K562 (cell line): Measurements from ENCODE around the gene VMP1. TPM values are rescaled to one million over a fixed set of nuclear protein-coding genes. Genes with fewer than 3 reads are reported as not detected.

Experiments
- ATAC-seq: fragments of 200-7000 bp; cut with Tn5 transposase; 3 replicates; pipeline ENCODE4 v1.9.1; 2020; ENCODE audit warnings: moderate library complexity
- BruUV-seq: library from RNA; stranded (reverse); fragments of 400-500 nt; replicated peaks from 2 replicates; lab custom pipeline; 2021; lab: Mats Ljungman, UMichigan
- CTCF ChIA-PET: fragments of 300-600 bp; formaldehyde crosslinking; extraction: SDS; loops from one replicate; lab custom pipeline; 2021; ENCODE audit warnings: low intra/inter-chr PET ratio; lab: Yijun Ruan, JAX
- POLR2A ChIA-PET: fragments of 300-600, 350-650 bp; sonication (Branson Sonifier 250); formaldehyde crosslinking; extraction: SDS; loops from one replicate; lab custom pipeline; 2021; ENCODE audit warnings: antibody characterized with exemption, inconsistent platforms; lab: Yijun Ruan, JAX
- DNase-seq, 4 experiments: peaks; one replicate each; pipeline versions ENCODE4 v3.0.0 to v3.0.0-alpha.2; 2011 to 2018; ENCODE audit warnings: low spot score in 3 of 4, mixed read lengths in 3 of 4; ENCODE audit errors: extremely low read depth in 1 of 4
- FAIRE-seq: peaks from 2 replicates; lab custom pipeline; 2011; peaks lifted over from hg19 to GRCh38; lab: Jason Lieb, UNC
- H2AFZ ChIP-seq: 2 replicates; pipeline ENCODE4 v1.6.0; 2011; ENCODE audit warnings: low read depth, low read length, control low read depth, inconsistent platforms
- H3K27ac ChIP-seq: fragments of 200-600 bp; 3 replicates; pipeline ENCODE4 v1.8.0; 2011; ENCODE audit warnings: low read depth, mild to moderate bottlenecking, control low read depth, inconsistent platforms, low read length, moderate library complexity, mixed read lengths; ENCODE audit errors: extremely low read depth
- H3K27me3 ChIP-seq, 2 experiments: fragments of 300-600 bp in 1 of 2; 2 replicates in 1 of 2; 3 replicates in 1 of 2; pipeline versions ENCODE4 v1.6.0 to v1.8.0; 2011; ENCODE audit warnings: inconsistent platforms in 2 of 2, low read length in 2 of 2, mild to moderate bottlenecking in 1 of 2, mixed read lengths in 1 of 2, moderate library complexity in 1 of 2; ENCODE audit not compliant: control insufficient read depth in 2 of 2, insufficient read depth in 2 of 2
- H3K36me3 ChIP-seq: fragments of 300-600 bp; 3 replicates; pipeline ENCODE4 v1.8.0; 2011; ENCODE audit warnings: mild to moderate bottlenecking, low read length, inconsistent platforms; ENCODE audit not compliant: control insufficient read depth, insufficient read depth
- H3K4me1 ChIP-seq, 2 experiments: fragments of 200-600 bp in 1 of 2; replicated peaks in 1 of 2; 2 replicates in 1 of 2; 3 replicates in 1 of 2; pipeline versions ENCODE4 v1.5.1 to v1.8.0; 2011; ENCODE audit warnings: inconsistent platforms in 2 of 2, low read length in 2 of 2, mild to moderate bottlenecking in 1 of 2, mixed read lengths in 1 of 2, moderate library complexity in 1 of 2; ENCODE audit not compliant: control insufficient read depth in 2 of 2, insufficient read depth in 2 of 2
- H3K4me2 ChIP-seq: 2 replicates; pipeline ENCODE4 v1.6.1; 2011; ENCODE audit warnings: low read length, control low read depth, inconsistent platforms, mixed read lengths; ENCODE audit not compliant: insufficient read depth
- H3K4me3 ChIP-seq: fragments of 200-600 bp; sonication (generic), shearing (Covaris generic); 2 replicates; pipeline ENCODE4 v1.5.1; 2016; ENCODE audit warnings: control low read depth, inconsistent platforms
- H3K79me2 ChIP-seq: fragments of 200-600 bp; 3 replicates; pipeline ENCODE4 v1.8.0; 2011; ENCODE audit warnings: low read length, inconsistent platforms; ENCODE audit not compliant: control insufficient read depth, insufficient read depth
- H3K9ac ChIP-seq, 2 experiments: 2 replicates each; pipeline versions ENCODE4 v1.6.0 to v1.6.1; 2011; ENCODE audit warnings: low read depth in 2 of 2, low read length in 2 of 2, control low read depth in 1 of 2, inconsistent platforms in 1 of 2, mild to moderate bottlenecking in 1 of 2, mixed read lengths in 1 of 2; ENCODE audit not compliant: insufficient read depth in 1 of 2
- H3K9me1 ChIP-seq: one replicate; pipeline ENCODE4 v1.6.0; 2011; ENCODE audit warnings: inconsistent platforms, mild to moderate bottlenecking, low read length, moderate library complexity; ENCODE audit not compliant: control insufficient read depth, insufficient read depth
- H3K9me3 ChIP-seq: replicated peaks from 2 replicates; pipeline ENCODE4 v1.5.1; 2011; ENCODE audit warnings: low read depth, low read length, inconsistent platforms; ENCODE audit not compliant: control insufficient read depth, insufficient read depth
- H4K20me1 ChIP-seq: replicated peaks from 2 replicates; pipeline ENCODE4 v1.6.1; 2011; ENCODE audit warnings: low read length, inconsistent platforms, mixed read lengths; ENCODE audit not compliant: control insufficient read depth, insufficient read depth
- C11orf30 ChIP-seq: fragments of 450-650 bp; IDR thresholded peaks from 2 replicates; pipeline ENCODE4 v1.6.1; 2016; ENCODE audit warnings: low read depth, mild to moderate bottlenecking
- COPS2 ChIP-seq: fragments of 450-650 bp; conservative IDR thresholded peaks from 2 replicates; pipeline ENCODE4 v1.6.1; 2016; ENCODE audit warnings: mild to moderate bottlenecking, moderate library complexity
- GATA2 ChIP-seq: sonication (generic); formaldehyde crosslinking; IDR thresholded peaks from 2 replicates; pipeline ENCODE4 v1.4.0; 2020; ENCODE audit warnings: mild to moderate bottlenecking, missing genetic modification reagents
- HDGF ChIP-seq: fragments of 450-650 bp; IDR thresholded peaks from 2 replicates; pipeline ENCODE4 v1.6.1; 2016
- HMBOX1 ChIP-seq: sonication (generic); IDR thresholded peaks from 2 replicates; pipeline ENCODE4 v1.6.1; 2016
- NCOA2 ChIP-seq, 2 experiments: fragments of 450-650 bp; IDR thresholded peaks; 2 replicates each; pipeline ENCODE4 v1.6.1; 2018; ENCODE audit warnings: mild to moderate bottlenecking in 2 of 2, moderate library complexity in 1 of 2; ENCODE audit not compliant: partially characterized antibody in 2 of 2
- RBM34 ChIP-seq: fragments of 200-400 bp; formaldehyde crosslinking; IDR thresholded peaks from 2 replicates; pipeline ENCODE4 v1.6.1; 2018; ENCODE audit warnings: low read length, borderline replicate concordance; ENCODE audit not compliant: insufficient read depth
- SRF ChIP-seq, 2 experiments: fragments of 250-450, 450-650 bp in 1 of 2; sonication (Bioruptor Pico) in 1 of 2; sonication (generic) in 1 of 2; formaldehyde crosslinking; IDR thresholded peaks; 2 replicates each; pipeline versions ENCODE4 v1.5.0 to v1.5.1; 2020 to 2022; ENCODE audit warnings: mild to moderate bottlenecking in 1 of 2, missing genetic modification reagents in 1 of 2
- SRSF1 ChIP-seq: fragments of 200-400 bp; formaldehyde crosslinking; IDR thresholded peaks from 2 replicates; pipeline ENCODE4 v1.6.1; 2017; ENCODE audit warnings: mild to moderate bottlenecking, low read depth, low read length, moderate library complexity
- WHSC1 ChIP-seq: IDR thresholded peaks from one replicate; pipeline ENCODE4 v1.6.1; 2012; ENCODE audit warnings: low read length, control low read depth, inconsistent platforms
- WGBS: fragments of 100-300 bp; shearing (Covaris generic); methylation state at CpG from one replicate; pipeline ENCODE4 v1.1.6; 2016; ENCODE audit warnings: low coverage, mixed read lengths; ENCODE audit not compliant: insufficient coverage; ENCODE audit errors: missing lambda C conversion rate; 5-methylcytosine and 5-hydroxymethylcytosine counted together
- in situ Hi-C: fragments of 300-500 bp; cut with MboI; formaldehyde crosslinking; loops from 4 replicates; pipeline ENCODE4 v1.15.0; 2018; ENCODE audit warnings: inconsistent platforms, mixed read lengths
- intact Hi-C: fragments of 100-400 bp; cut with micrococcal nuclease; formaldehyde crosslinking; loops from 2 replicates; pipeline ENCODE4 v1.14.2; 2022
- polyA plus RNA-seq, 8 experiments: library from polyadenylated mRNA; depleted of rRNA in 4 of 8; stranded (reverse) in 5 of 8; unstranded in 3 of 8; fragments of >200 nt; fragmentation: Nextera tagmentation in 2 of 8; fragmentation: Illumina TruSeq in 1 of 8; extraction: Ambion mirVana in 2 of 8; extraction: Trizol in 1 of 8; gene quantifications; 2 replicates each; pipeline versions ENCODE4 v1.2.1 to v1.2.3, GENCODE V29; 2011 to 2014; ENCODE audit warnings: inconsistent platforms in 1 of 8, missing spikeins in 1 of 8
- total RNA-seq, 7 experiments: library from RNA; depleted of rRNA in 6 of 7; stranded (reverse); fragments of >200 nt in 6 of 7; fragmentation: Illumina TruSeq in 2 of 7; extraction: Trizol in 2 of 7; gene quantifications; 2 replicates each; pipeline versions ENCODE4 v1.2.1 to v1.2.3, GENCODE V29; 2011 to 2021; ENCODE audit warnings: low replicate concordance in 1 of 7
- TF ChIP-seq, protein P1 (sequence below): fragments of 250-450 bp; sonication (Bioruptor Pico); IDR thresholded peaks from 2 replicates; pipeline ENCODE4 v1.4.0; 2020; ENCODE audit warnings: mild to moderate bottlenecking, moderate library complexity

The VMP1 gene
- total and polyA plus RNA-seq, 9 of the 15 experiments (the other 6 are each of a cell fraction or from before 2014, with no cell fraction given) = 123 to 304 (median 151) TPM

- Histone ChIP-seq H3K9me3 (no peaks in the 10 kb centered on the region), H3K9me1 (no peaks in the 10 kb centered on the region), H3K27ac (no peak overlapping the region; the same call in 2 of the 3 replicates), H3K36me3 (peaks cover 5% of the 10 kb centered on the region; the same call in 1 of the 3 replicates), H4K20me1 (peaks cover 4% of the 10 kb centered on the region; the same call in 1 of the 2 replicates), H3K4me3 (no peak overlapping the region), H3K79me2 (peaks cover 95% of the 10 kb centered on the region), H3K9ac (no peak overlapping the region), H3K27me3 (no peaks in the 10 kb centered on the region), H2AFZ (no peak overlapping the region), H3K4me1 (peaks cover 5 to 12% of the 10 kb centered on the region in 2 experiments; a peak in 3 of 5 replicates), H3K4me2 (no peak overlapping the region)
- in situ Hi-C loops (no loop called here), intact Hi-C loops (no loop called here)
- no TSS peak for BruUV-seq
- CTCF ChIA-PET = no interaction called here
- TF ChIP-seq GATA2 (CRISPR knock-in tag) (no peak), HMBOX1 (peak; percentile 19; the same call in 1 of the 2 replicates)
- ATAC-seq = no peak
- DNase-seq = no peak
- FAIRE-seq = no peak
- POLR2A ChIA-PET = interaction anchor here (0.6 to 1.5 kb wide), 4 partner anchors 10 to 372 kb away, joined by 3 to 7 read pairs (median 3); no protein-coding TSS in a partner anchor
Measured at GRCh38 chr17:59711936-59712335, 4.5 kb downstream of the VMP1 start.

GRCh38 chr17:59712862-59713261, 5.4 kb downstream of the VMP1 start:
- Histone ChIP-seq H3K27me3 (no peaks in the 10 kb centered on the region), H3K9me3 (no peaks in the 10 kb centered on the region), H3K4me2 (no peak overlapping the region), H3K4me3 (no peak overlapping the region), H3K79me2 (peaks cover 96% of the 10 kb centered on the region), H2AFZ (no peak overlapping the region), H3K4me1 (peaks cover 7 to 12% of the 10 kb centered on the region in 2 experiments; a peak in 3 of 5 replicates), H3K9me1 (no peaks in the 10 kb centered on the region), H3K27ac (no peak overlapping the region), H3K9ac (no peak overlapping the region), H3K36me3 (peaks cover 4% of the 10 kb centered on the region; the same call in 1 of the 3 replicates), H4K20me1 (peaks cover under 1% of the 10 kb centered on the region; the same call in 1 of the 2 replicates)
- FAIRE-seq = no peak
- peak; percentile 36; the same call in 2 of the 3 replicates for ATAC-seq
- WGBS = 85% methylated on average over 1 of the region's 2 CpGs
- DNase-seq = no peak
- ChIA-PET CTCF (no interaction called here), POLR2A (interaction anchor here (0.6 kb wide), 1 partner anchor 159 kb away, joined by 3 read pairs; no protein-coding TSS in a partner anchor)
- intact Hi-C loops (no loop called here), in situ Hi-C loops (no loop called here)
- BruUV-seq = no TSS peak
- TF ChIP-seq RBM34 = no peak
- no peak for TF ChIP-seq HDGF
- no peak for TF ChIP-seq COPS2
- TF ChIP-seq C11orf30 = peak; percentile 73
- no peak for TF ChIP-seq WHSC1
- TF ChIP-seq SRSF1 = no peak
- no peak for TF ChIP-seq SRF (CRISPR knock-in tag; IDR thresholded peaks at IDR 0.05)
- TF ChIP-seq, protein P1, sequence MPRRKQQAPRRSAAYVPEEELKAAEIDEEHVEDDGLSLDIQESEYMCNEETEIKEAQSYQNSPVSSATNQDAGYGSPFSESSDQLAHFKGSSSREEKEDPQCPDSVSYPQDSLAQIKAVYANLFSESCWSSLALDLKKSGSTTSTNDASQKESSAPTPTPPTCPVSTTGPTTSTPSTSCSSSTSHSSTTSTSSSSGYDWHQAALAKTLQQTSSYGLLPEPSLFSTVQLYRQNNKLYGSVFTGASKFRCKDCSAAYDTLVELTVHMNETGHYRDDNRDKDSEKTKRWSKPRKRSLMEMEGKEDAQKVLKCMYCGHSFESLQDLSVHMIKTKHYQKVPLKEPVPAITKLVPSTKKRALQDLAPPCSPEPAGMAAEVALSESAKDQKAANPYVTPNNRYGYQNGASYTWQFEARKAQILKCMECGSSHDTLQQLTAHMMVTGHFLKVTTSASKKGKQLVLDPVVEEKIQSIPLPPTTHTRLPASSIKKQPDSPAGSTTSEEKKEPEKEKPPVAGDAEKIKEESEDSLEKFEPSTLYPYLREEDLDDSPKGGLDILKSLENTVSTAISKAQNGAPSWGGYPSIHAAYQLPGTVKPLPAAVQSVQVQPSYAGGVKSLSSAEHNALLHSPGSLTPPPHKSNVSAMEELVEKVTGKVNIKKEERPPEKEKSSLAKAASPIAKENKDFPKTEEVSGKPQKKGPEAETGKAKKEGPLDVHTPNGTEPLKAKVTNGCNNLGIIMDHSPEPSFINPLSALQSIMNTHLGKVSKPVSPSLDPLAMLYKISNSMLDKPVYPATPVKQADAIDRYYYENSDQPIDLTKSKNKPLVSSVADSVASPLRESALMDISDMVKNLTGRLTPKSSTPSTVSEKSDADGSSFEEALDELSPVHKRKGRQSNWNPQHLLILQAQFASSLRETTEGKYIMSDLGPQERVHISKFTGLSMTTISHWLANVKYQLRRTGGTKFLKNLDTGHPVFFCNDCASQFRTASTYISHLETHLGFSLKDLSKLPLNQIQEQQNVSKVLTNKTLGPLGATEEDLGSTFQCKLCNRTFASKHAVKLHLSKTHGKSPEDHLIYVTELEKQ (CRISPR knock-in tag) = no peak
- no peak for TF ChIP-seq NCOA2 (IDR thresholded peaks at IDR 0.05; ENCODE audit: partially characterized antibody in 2 of 2)
